ENCODE measurements around the gene NPAS1.

NPAS1 gene

GRCh38 chr19:47000373-47000772 is 19.3 kb upstream of the NPAS1 start:
- TF ChIP-seq CTCF (conservative IDR thresholded peaks at IDR 0.05; ENCODE audit: low read depth, low read length) = no peak
- no peak overlapping the region for H3K4me3 ChIP-seq (IDR thresholded peaks at IDR 0.05; ENCODE audit: insufficient read depth, low read depth, low read length)
- no peaks in the 10 kb centered on the region for H3K79me2 ChIP-seq (ENCODE audit: insufficient read depth, low read depth)
- no peaks in the 10 kb centered on the region for H3K27me3 ChIP-seq (ENCODE audit: insufficient read depth, low read depth)
- no peak overlapping the region for H3K4me2 ChIP-seq
- no peaks in the 10 kb centered on the region for H3K4me1 ChIP-seq (ENCODE audit: low read depth, poor library complexity, severe bottlenecking)
- no peaks in the 10 kb centered on the region for H3K36me3 ChIP-seq (ENCODE audit: insufficient read depth)
- H4K20me1 ChIP-seq (ENCODE audit: insufficient read depth) = no peaks in the 10 kb centered on the region
- H3K9ac ChIP-seq = no peak overlapping the region
- H2AFZ ChIP-seq (ENCODE audit: low read depth) = no peak overlapping the region
- no peak overlapping the region for H3K27ac ChIP-seq

- Histone ChIP-seq H3K27ac (no peak overlapping the region), H3K9ac (no peak overlapping the region), H3K4me2 (no peak overlapping the region), H2AFZ (ENCODE audit: low read depth) (no peak overlapping the region), H3K27me3 (ENCODE audit: insufficient read depth, low read depth) (no peaks in the 10 kb centered on the region), H3K4me1 (ENCODE audit: low read depth, poor library complexity, severe bottlenecking) (no peaks in the 10 kb centered on the region), H3K36me3 (ENCODE audit: insufficient read depth) (no peaks in the 10 kb centered on the region), H3K79me2 (ENCODE audit: insufficient read depth, low read depth) (no peaks in the 10 kb centered on the region), H3K4me3 (IDR thresholded peaks at IDR 0.05; ENCODE audit: insufficient read depth, low read depth, low read length) (no peak overlapping the region), H4K20me1 (ENCODE audit: insufficient read depth) (no peaks in the 10 kb centered on the region)
- TF ChIP-seq CTCF (conservative IDR thresholded peaks at IDR 0.05; ENCODE audit: low read depth, low read length) = no peak
Observed at GRCh38 chr19:47001584-47001983, 18.1 kb upstream of the NPAS1 start.

- TF ChIP-seq CTCF (conservative IDR thresholded peaks at IDR 0.05; ENCODE audit: low read depth, low read length) = no peak
- Histone ChIP-seq H2AFZ (ENCODE audit: low read depth) (no peak overlapping the region), H4K20me1 (ENCODE audit: insufficient read depth) (no peaks in the 10 kb centered on the region), H3K27ac (no peak overlapping the region), H3K4me1 (ENCODE audit: low read depth, poor library complexity, severe bottlenecking) (no peaks in the 10 kb centered on the region), H3K4me3 (IDR thresholded peaks at IDR 0.05; ENCODE audit: insufficient read depth, low read depth, low read length) (no peak overlapping the region), H3K9ac (no peak overlapping the region), H3K79me2 (ENCODE audit: insufficient read depth, low read depth) (no peaks in the 10 kb centered on the region), H3K4me2 (no peak overlapping the region), H3K27me3 (ENCODE audit: insufficient read depth, low read depth) (no peaks in the 10 kb centered on the region), H3K36me3 (ENCODE audit: insufficient read depth) (no peaks in the 10 kb centered on the region)
Observed at GRCh38 chr19:47002106-47002766, 17.4 kb upstream of the NPAS1 start.

- H3K9ac ChIP-seq = no peak overlapping the region
- H3K36me3 ChIP-seq (ENCODE audit: insufficient read depth) = no peaks in the 10 kb centered on the region
Observed at GRCh38 chr19:47002853-47003610, 16.6 kb upstream of the NPAS1 start.

More at GRCh38 chr19:47002853-47003610, 16.6 kb upstream of the NPAS1 start:
- TF ChIP-seq CTCF (conservative IDR thresholded peaks at IDR 0.05; ENCODE audit: low read depth, low read length) = no peak
- Histone ChIP-seq H3K4me2 (no peak overlapping the region), H2AFZ (ENCODE audit: low read depth) (no peak overlapping the region), H3K4me1 (ENCODE audit: low read depth, poor library complexity, severe bottlenecking) (no peaks in the 10 kb centered on the region), H4K20me1 (ENCODE audit: insufficient read depth) (no peaks in the 10 kb centered on the region), H3K79me2 (ENCODE audit: insufficient read depth, low read depth) (no peaks in the 10 kb centered on the region), H3K27me3 (ENCODE audit: insufficient read depth, low read depth) (no peaks in the 10 kb centered on the region), H3K4me3 (IDR thresholded peaks at IDR 0.05; ENCODE audit: insufficient read depth, low read depth, low read length) (no peak overlapping the region), H3K27ac (no peak overlapping the region)

All from KMS-11 (cell line).